ENCODE data around the gene EXOC8. TPM values are rescaled to one million over a fixed set of nuclear protein-coding genes. Genes with fewer than 3 reads are reported as not detected.

EXOC8 gene
- total and polyA plus RNA-seq, 2 experiments from 2014 or later, result 2.3 to 14.4 TPM

- TF ChIP-seq ZNF331 (CRISPR knock-in tag; IDR thresholded peaks at IDR 0.05; ENCODE audit: low read depth), result no peak
- TF ChIP-seq ETS1 (IDR thresholded peaks at IDR 0.05), result no peak
- TF ChIP-seq ZNF114 (CRISPR knock-in tag; IDR thresholded peaks at IDR 0.05), result no peak
- no peak for TF ChIP-seq POLR2AphosphoS5 (IDR thresholded peaks at IDR 0.05; ENCODE audit: low read depth)
- TF ChIP-seq, protein P1, sequence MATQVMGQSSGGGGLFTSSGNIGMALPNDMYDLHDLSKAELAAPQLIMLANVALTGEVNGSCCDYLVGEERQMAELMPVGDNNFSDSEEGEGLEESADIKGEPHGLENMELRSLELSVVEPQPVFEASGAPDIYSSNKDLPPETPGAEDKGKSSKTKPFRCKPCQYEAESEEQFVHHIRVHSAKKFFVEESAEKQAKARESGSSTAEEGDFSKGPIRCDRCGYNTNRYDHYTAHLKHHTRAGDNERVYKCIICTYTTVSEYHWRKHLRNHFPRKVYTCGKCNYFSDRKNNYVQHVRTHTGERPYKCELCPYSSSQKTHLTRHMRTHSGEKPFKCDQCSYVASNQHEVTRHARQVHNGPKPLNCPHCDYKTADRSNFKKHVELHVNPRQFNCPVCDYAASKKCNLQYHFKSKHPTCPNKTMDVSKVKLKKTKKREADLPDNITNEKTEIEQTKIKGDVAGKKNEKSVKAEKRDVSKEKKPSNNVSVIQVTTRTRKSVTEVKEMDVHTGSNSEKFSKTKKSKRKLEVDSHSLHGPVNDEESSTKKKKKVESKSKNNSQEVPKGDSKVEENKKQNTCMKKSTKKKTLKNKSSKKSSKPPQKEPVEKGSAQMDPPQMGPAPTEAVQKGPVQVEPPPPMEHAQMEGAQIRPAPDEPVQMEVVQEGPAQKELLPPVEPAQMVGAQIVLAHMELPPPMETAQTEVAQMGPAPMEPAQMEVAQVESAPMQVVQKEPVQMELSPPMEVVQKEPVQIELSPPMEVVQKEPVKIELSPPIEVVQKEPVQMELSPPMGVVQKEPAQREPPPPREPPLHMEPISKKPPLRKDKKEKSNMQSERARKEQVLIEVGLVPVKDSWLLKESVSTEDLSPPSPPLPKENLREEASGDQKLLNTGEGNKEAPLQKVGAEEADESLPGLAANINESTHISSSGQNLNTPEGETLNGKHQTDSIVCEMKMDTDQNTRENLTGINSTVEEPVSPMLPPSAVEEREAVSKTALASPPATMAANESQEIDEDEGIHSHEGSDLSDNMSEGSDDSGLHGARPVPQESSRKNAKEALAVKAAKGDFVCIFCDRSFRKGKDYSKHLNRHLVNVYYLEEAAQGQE (IDR thresholded peaks at IDR 0.05; ENCODE audit: unreplicated experiment), result no peak
Measured at GRCh38 chr1:231310391-231310934, 27.2 kb downstream of the EXOC8 start (continued).

DNA sequence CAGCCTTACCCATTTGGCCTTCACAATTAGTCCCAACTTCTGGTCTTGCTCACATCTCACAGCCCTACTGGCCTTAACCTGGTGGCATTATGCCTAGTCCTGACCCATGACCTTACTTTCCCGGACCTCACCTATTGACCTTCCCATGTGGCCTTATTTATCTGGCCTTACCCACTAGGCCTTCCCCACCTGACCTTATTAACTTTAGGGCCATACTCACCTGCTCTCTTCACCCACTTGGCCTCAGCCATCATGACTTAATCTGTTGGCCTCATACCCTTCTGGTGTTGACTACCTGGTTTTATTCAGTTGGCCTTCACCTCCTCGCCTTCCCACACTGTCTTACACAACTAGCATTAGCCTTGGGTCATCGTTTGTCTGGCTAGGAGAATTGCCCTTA lies 35.7 kb downstream of the EXOC8 start:
- Mint-ChIP-seq H3K27me3 (ENCODE audit: insufficient read depth, low read depth, poor library complexity) (no peaks in the 10 kb centered on the region), H3K9me3 (no peaks in the 10 kb centered on the region), H3K27ac (no peak overlapping the region), H3K36me3 (ENCODE audit: low read depth) (no peaks in the 10 kb centered on the region), H3K4me1 (no peaks in the 10 kb centered on the region), H3K4me3 (no peak overlapping the region)
- no peak overlapping the region for H3K27ac ChIP-seq (ENCODE audit: low read depth)
- DNase-seq (ENCODE audit: low spot score) (no peak), ATAC-seq (no peak)
- H3K79me2 ChIP-seq (replicated peaks; ENCODE audit: insufficient read depth), result no peaks in the 10 kb centered on the region
- no peaks in the 10 kb centered on the region for H4K20me1 ChIP-seq (replicated peaks; ENCODE audit: insufficient read depth)
- H3K36me3 ChIP-seq (ENCODE audit: insufficient read depth), result no peaks in the 10 kb centered on the region
- no peaks in the 10 kb centered on the region for H3K9me2 ChIP-seq (ENCODE audit: insufficient read depth)
- H3K27me3 ChIP-seq (ENCODE audit: insufficient read depth), result no peaks in the 10 kb centered on the region
- no peak overlapping the region for H3K4me3 ChIP-seq
- no peak for TF ChIP-seq EZH2 (IDR thresholded peaks at IDR 0.05; ENCODE audit: low read depth, unreplicated experiment)
- no peak for TF ChIP-seq ETS1 (IDR thresholded peaks at IDR 0.05)
- no peak for TF ChIP-seq STAT1 (IDR thresholded peaks at IDR 0.05; ENCODE audit: unreplicated experiment)
- TF ChIP-seq POLR2AphosphoS5 (IDR thresholded peaks at IDR 0.05; ENCODE audit: low read depth), result no peak
- no peak for TF ChIP-seq ZNF462 (CRISPR knock-in tag; IDR thresholded peaks at IDR 0.05)
- H2AFZ ChIP-seq, result no peak overlapping the region
- no peaks in the 10 kb centered on the region for H3F3A ChIP-seq (replicated peaks; ENCODE audit: low read depth)
- no peak overlapping the region for H3K4me2 ChIP-seq
- H3K4me1 ChIP-seq (ENCODE audit: insufficient read depth), result no peaks in the 10 kb centered on the region
